OCI-LY1 (cell line): Measurements from ENCODE around the gene EIF1AD.

ENCODE experiments used
- H2AFZ ChIP-seq: fragments of 200-600 bp; sonication (generic), shearing (Covaris generic); 2 replicates; pipeline ENCODE4 v1.6.0; 2014; ENCODE audit warnings: antibody characterized with exemption, mild to moderate bottlenecking, low read length
- H3F3A ChIP-seq: fragments of 200-600 bp; sonication (generic), shearing (Covaris generic); 2 replicates; pipeline ENCODE4 v1.6.0; 2014; ENCODE audit warnings: mild to moderate bottlenecking, antibody characterized with exemption, low read length, moderate library complexity; ENCODE audit not compliant: insufficient read depth
- H3K27ac ChIP-seq: fragments of 200-600 bp; sonication (generic); 2 replicates; pipeline ENCODE4 v1.5.1; 2014; ENCODE audit warnings: low read length, mixed run types, mild to moderate bottlenecking, low read depth; ENCODE audit not compliant: poor library complexity, severe bottlenecking
- H3K27me3 ChIP-seq: fragments of 200-600 bp; sonication (generic); 2 replicates; pipeline ENCODE4 v1.6.0; 2014; ENCODE audit warnings: antibody characterized with exemption, mild to moderate bottlenecking, low read length, moderate library complexity; ENCODE audit not compliant: insufficient read depth
- H3K36me3 ChIP-seq: fragments of 200-600 bp; sonication (generic); 2 replicates; pipeline ENCODE4 v1.6.1; 2014; ENCODE audit warnings: mild to moderate bottlenecking, antibody characterized with exemption, low read length, moderate library complexity, mixed read lengths; ENCODE audit not compliant: insufficient read depth
- H3K4me1 ChIP-seq: fragments of 200-600 bp; sonication (generic); 2 replicates; pipeline ENCODE4 v1.5.1; 2014; ENCODE audit warnings: mild to moderate bottlenecking, low read length, moderate library complexity; ENCODE audit not compliant: insufficient read depth, severe bottlenecking
- H3K4me2 ChIP-seq: fragments of 200-600 bp; sonication (generic), shearing (Covaris generic); 2 replicates; pipeline ENCODE4 v1.6.1; 2014; ENCODE audit warnings: low read length
- H3K4me3 ChIP-seq: fragments of 200-600 bp; sonication (generic); 2 replicates; pipeline ENCODE4 v1.5.1; 2014; ENCODE audit warnings: low read length, low read depth, mild to moderate bottlenecking, mixed read lengths; ENCODE audit not compliant: poor library complexity, severe bottlenecking
- H3K79me2 ChIP-seq: fragments of 200-600 bp; shearing (Covaris generic); 2 replicates; pipeline ENCODE4 v1.6.1; 2016; ENCODE audit warnings: mixed run types, low read length, mixed read lengths; ENCODE audit not compliant: insufficient read depth
- H3K9ac ChIP-seq: fragments of 200-600 bp; sonication (generic), shearing (Covaris generic); 2 replicates; pipeline ENCODE4 v1.6.1; 2014; ENCODE audit warnings: mild to moderate bottlenecking, low read length, mixed read lengths
- H3K9me2 ChIP-seq: fragments of 200-600 bp; sonication (generic), shearing (Covaris generic); 2 replicates; pipeline ENCODE4 v1.6.1; 2014; ENCODE audit warnings: low read depth, mild to moderate bottlenecking, low read length, mixed read lengths
- H3K9me3 ChIP-seq: fragments of 200-600 bp; shearing (Covaris generic); 2 replicates; pipeline ENCODE4 v1.6.1; 2014; ENCODE audit warnings: low read length, mixed read lengths
- H4K20me1 ChIP-seq: fragments of 200-600 bp; sonication (generic), shearing (Covaris generic); 2 replicates; pipeline ENCODE4 v1.6.0; 2016; ENCODE audit warnings: mild to moderate bottlenecking, low read length; ENCODE audit not compliant: insufficient read depth
- EZH2 ChIP-seq: fragments of 200-600 bp; sonication (generic), shearing (Covaris generic); IDR thresholded peaks from 2 replicates; pipeline ENCODE4 v1.8.0; 2017; ENCODE audit warnings: borderline replicate concordance, mixed run types, mild to moderate bottlenecking, antibody characterized with exemption, low read length, moderate library complexity, mixed read lengths
- TF ChIP-seq, protein P1 (sequence below): fragments of 200-600 bp; sonication (generic), shearing (Covaris generic); IDR thresholded peaks from 2 replicates; pipeline ENCODE4 v1.5.1; 2017; ENCODE audit warnings: mild to moderate bottlenecking, antibody characterized with exemption, low read length, moderate library complexity, mixed read lengths

EIF1AD gene

DNA sequence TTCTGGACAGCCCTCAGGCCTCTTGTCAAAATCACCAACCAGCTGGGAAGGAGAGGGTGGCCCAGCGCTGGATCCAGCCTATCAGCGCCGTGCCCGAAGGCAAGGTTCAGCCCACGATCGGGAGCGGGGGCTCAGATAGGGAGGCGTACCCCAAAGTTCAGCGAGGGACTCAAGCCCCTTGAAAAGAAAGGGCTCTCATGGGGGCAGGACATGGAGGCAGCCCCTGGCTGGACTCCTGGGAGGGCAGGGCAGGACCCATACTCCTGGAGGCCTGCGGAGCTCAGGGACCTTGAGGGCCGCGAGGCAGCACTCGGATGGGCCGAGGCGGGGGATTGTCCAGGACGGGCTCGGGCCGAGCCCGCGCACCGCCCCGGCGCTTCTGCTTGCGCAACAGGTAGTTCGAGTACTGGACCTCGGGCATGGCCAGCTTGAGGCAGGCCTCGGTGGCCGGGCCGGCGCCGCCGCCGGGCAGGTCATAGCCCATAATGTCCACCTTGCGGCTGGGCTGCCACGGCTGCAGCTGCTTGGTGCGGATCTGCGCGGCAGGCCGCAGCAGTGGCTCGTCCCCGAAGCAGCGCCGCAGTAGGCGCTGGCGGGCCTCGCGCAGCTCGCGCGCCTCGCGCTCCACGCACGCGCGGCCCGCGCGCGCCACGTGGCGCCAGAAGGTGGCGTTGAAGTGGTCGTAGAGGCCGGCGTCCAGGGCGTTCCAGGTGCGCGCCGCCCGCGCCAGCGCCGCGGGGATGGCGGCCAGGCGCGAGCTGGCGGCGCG, 40.5 kb upstream of the EIF1AD start:
- no peak overlapping the region for H3K27ac ChIP-seq
- H3K9me2 ChIP-seq, result no peaks in the 10 kb centered on the region
- H3K4me1 ChIP-seq, result peaks cover 11% of the 10 kb centered on the region
- H3F3A ChIP-seq, result no peaks in the 10 kb centered on the region
- no peaks in the 10 kb centered on the region for H3K79me2 ChIP-seq
- H3K9me3 ChIP-seq, result no peaks in the 10 kb centered on the region
- no peak overlapping the region for H3K9ac ChIP-seq
- H2AFZ ChIP-seq, result no peak overlapping the region
- no peaks in the 10 kb centered on the region for H3K36me3 ChIP-seq
- H3K4me2 ChIP-seq, result no peak overlapping the region
- H4K20me1 ChIP-seq, result no peaks in the 10 kb centered on the region
- H3K4me3 ChIP-seq, result no peak overlapping the region
- TF ChIP-seq EZH2, result no peak
- TF ChIP-seq, protein P1, sequence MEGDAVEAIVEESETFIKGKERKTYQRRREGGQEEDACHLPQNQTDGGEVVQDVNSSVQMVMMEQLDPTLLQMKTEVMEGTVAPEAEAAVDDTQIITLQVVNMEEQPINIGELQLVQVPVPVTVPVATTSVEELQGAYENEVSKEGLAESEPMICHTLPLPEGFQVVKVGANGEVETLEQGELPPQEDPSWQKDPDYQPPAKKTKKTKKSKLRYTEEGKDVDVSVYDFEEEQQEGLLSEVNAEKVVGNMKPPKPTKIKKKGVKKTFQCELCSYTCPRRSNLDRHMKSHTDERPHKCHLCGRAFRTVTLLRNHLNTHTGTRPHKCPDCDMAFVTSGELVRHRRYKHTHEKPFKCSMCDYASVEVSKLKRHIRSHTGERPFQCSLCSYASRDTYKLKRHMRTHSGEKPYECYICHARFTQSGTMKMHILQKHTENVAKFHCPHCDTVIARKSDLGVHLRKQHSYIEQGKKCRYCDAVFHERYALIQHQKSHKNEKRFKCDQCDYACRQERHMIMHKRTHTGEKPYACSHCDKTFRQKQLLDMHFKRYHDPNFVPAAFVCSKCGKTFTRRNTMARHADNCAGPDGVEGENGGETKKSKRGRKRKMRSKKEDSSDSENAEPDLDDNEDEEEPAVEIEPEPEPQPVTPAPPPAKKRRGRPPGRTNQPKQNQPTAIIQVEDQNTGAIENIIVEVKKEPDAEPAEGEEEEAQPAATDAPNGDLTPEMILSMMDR, result no peak
- peaks cover 5% of the 10 kb centered on the region for H3K27me3 ChIP-seq

DNA sequence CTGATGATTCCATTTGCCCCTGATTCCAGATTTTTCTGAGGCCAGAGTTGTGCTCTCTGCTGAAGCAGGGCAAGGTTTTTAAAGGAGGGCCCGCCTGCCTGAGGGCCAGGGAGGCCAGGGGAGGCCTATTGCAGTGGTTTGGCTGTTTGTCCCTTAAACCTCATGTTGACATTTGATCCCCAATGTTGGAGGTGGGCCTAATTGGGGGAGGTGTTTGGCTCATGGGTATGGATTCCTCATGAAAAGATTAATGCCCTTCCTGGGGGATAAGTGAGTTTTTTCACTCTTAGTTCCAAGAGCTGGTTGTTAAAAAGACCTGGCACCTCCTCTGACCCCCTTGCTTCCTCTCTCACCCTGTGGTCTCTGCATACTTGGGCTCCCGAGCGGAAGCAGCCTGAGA, 37.8 kb upstream of the EIF1AD start:
- Histone ChIP-seq H3K9me3 (no peaks in the 10 kb centered on the region), H3K4me1 (peaks cover 3% of the 10 kb centered on the region), H3K27me3 (no peaks in the 10 kb centered on the region; the same call in 1 of the 2 replicates), H3K9me2 (no peaks in the 10 kb centered on the region), H3F3A (no peaks in the 10 kb centered on the region), H3K4me2 (no peak overlapping the region), H3K9ac (no peak overlapping the region), H3K36me3 (no peaks in the 10 kb centered on the region), H3K4me3 (no peak overlapping the region), H2AFZ (no peak overlapping the region), H3K27ac (no peak overlapping the region), H4K20me1 (no peaks in the 10 kb centered on the region), H3K79me2 (no peaks in the 10 kb centered on the region)
- TF ChIP-seq, protein P1, result no peak
- no peak for TF ChIP-seq EZH2

DNA sequence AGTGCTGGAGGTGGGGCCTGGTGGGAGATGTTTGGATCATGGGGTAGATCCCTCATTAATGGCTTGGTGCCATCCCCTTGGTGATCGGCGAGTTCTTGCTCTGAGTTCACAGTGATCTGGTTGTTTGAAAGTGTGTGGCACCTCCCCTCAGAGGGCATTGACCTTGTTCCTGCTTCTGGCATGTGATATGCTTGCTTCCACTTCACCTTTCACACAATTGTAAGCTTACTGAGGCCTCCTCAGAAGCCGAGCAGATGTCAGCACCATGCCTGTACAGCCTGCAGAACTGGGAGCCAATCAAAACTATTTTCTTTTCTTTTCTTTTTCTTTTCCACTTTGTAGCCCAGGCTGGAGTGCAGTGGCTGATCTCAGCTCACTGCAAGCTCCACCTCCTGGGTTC, 35.4 kb upstream of the EIF1AD start:
- no peaks in the 10 kb centered on the region; the same call in 1 of the 2 replicates for H3K27me3 ChIP-seq
- no peak overlapping the region for H2AFZ ChIP-seq
- no peak overlapping the region for H3K9ac ChIP-seq
- no peaks in the 10 kb centered on the region for H3K9me3 ChIP-seq
- H3K36me3 ChIP-seq, result no peaks in the 10 kb centered on the region
- no peak overlapping the region for H3K4me3 ChIP-seq
- no peaks in the 10 kb centered on the region for H3K79me2 ChIP-seq
- no peaks in the 10 kb centered on the region for H3K4me1 ChIP-seq
- H4K20me1 ChIP-seq, result no peaks in the 10 kb centered on the region
- H3K27ac ChIP-seq, result no peak overlapping the region
- TF ChIP-seq, protein P1, result no peak
- TF ChIP-seq EZH2, result no peak
- no peaks in the 10 kb centered on the region for H3F3A ChIP-seq
- H3K9me2 ChIP-seq, result no peaks in the 10 kb centered on the region
- H3K4me2 ChIP-seq, result no peak overlapping the region
